ENCODE measurements around the gene RTN3.

- TF ChIP-seq POLR2AphosphoS5 (IDR thresholded peaks at IDR 0.05) (no peak), CTCF (IDR thresholded peaks at IDR 0.05) (no peak), POLR2A (IDR thresholded peaks at IDR 0.05) (no peak), EP300 (IDR thresholded peaks at IDR 0.05) (no peak)
Observed at GRCh38 chr11:63652671-63653070, 28.6 kb upstream of the RTN3 start.

Data from gastroesophageal sphincter (tissue), 3 donors.